ENCODE data around the gene DPP6.

DPP6 gene

GRCh38 chr7:154202002-154202401 lies 149.8 kb downstream of the DPP6 start:
- TF ChIP-seq CTCF (IDR thresholded peaks at IDR 0.05; ENCODE audit: low read depth, low read length): no peak
- H3K9me3 ChIP-seq (ENCODE audit: severe bottlenecking): no peaks in the 10 kb centered on the region
- H3K4me3 ChIP-seq (ENCODE audit: low read depth, low read length): no peak overlapping the region
- H3K36me3 ChIP-seq: no peaks in the 10 kb centered on the region
- peaks cover 32% of the 10 kb centered on the region for H3K27me3 ChIP-seq (ENCODE audit: insufficient read depth, low read depth, severe bottlenecking)
- no peak for DNase-seq
- no peak overlapping the region for H3K27ac ChIP-seq

GRCh38 chr7:154204046-154204445 lies 151.8 kb downstream of the DPP6 start:
- DNase-seq: no peak
- H3K27me3 ChIP-seq (ENCODE audit: insufficient read depth, low read depth, severe bottlenecking): peaks cover 30% of the 10 kb centered on the region
- H3K36me3 ChIP-seq: no peaks in the 10 kb centered on the region
- no peak overlapping the region for H3K27ac ChIP-seq
- H3K9me3 ChIP-seq (ENCODE audit: severe bottlenecking): no peaks in the 10 kb centered on the region
- no peak overlapping the region for H3K4me3 ChIP-seq (ENCODE audit: low read depth, low read length)
- TF ChIP-seq CTCF (IDR thresholded peaks at IDR 0.05; ENCODE audit: low read depth, low read length): no peak

GRCh38 chr7:154212861-154213260 lies 160.7 kb downstream of the DPP6 start:
- TF ChIP-seq CTCF (IDR thresholded peaks at IDR 0.05; ENCODE audit: low read depth, low read length): no peak
- DNase-seq: no peak
- H3K36me3 ChIP-seq: no peaks in the 10 kb centered on the region
- H3K9me3 ChIP-seq (ENCODE audit: severe bottlenecking): no peaks in the 10 kb centered on the region
- no peak overlapping the region for H3K27ac ChIP-seq
- H3K27me3 ChIP-seq (ENCODE audit: insufficient read depth, low read depth, severe bottlenecking): peaks cover 35% of the 10 kb centered on the region
- H3K4me3 ChIP-seq (ENCODE audit: low read depth, low read length): no peak overlapping the region

- no peak for TF ChIP-seq CTCF (IDR thresholded peaks at IDR 0.05; ENCODE audit: low read depth, low read length)
- H3K9me3 ChIP-seq (ENCODE audit: severe bottlenecking): no peaks in the 10 kb centered on the region
- peaks cover 16% of the 10 kb centered on the region for H3K27me3 ChIP-seq (ENCODE audit: insufficient read depth, low read depth, severe bottlenecking)
- H3K4me3 ChIP-seq (ENCODE audit: low read depth, low read length): no peak overlapping the region
- H3K27ac ChIP-seq: no peak overlapping the region
- H3K36me3 ChIP-seq: no peaks in the 10 kb centered on the region
- DNase-seq: no peak
These were observed 165.6 kb downstream of the DPP6 start for GRCh38 chr7:154217688-154218340.

GRCh38 chr7:154231732-154232131 lies 179.5 kb downstream of the DPP6 start:
- no peak overlapping the region for H3K27ac ChIP-seq
- TF ChIP-seq CTCF (IDR thresholded peaks at IDR 0.05; ENCODE audit: low read depth, low read length): no peak
- H3K36me3 ChIP-seq: no peaks in the 10 kb centered on the region
- no peaks in the 10 kb centered on the region for H3K9me3 ChIP-seq (ENCODE audit: severe bottlenecking)
- DNase-seq: no peak
- H3K4me3 ChIP-seq (ENCODE audit: low read depth, low read length): no peak overlapping the region
- H3K27me3 ChIP-seq (ENCODE audit: insufficient read depth, low read depth, severe bottlenecking): no peaks in the 10 kb centered on the region

GRCh38 chr7:154232700-154233099 lies 180.5 kb downstream of the DPP6 start:
- Histone ChIP-seq H3K27me3 (ENCODE audit: insufficient read depth, low read depth, severe bottlenecking) (no peaks in the 10 kb centered on the region), H3K9me3 (ENCODE audit: severe bottlenecking) (no peaks in the 10 kb centered on the region), H3K36me3 (no peaks in the 10 kb centered on the region), H3K27ac (no peak overlapping the region), H3K4me3 (ENCODE audit: low read depth, low read length) (no peak overlapping the region)
- no peak for TF ChIP-seq CTCF (IDR thresholded peaks at IDR 0.05; ENCODE audit: low read depth, low read length)
- no peak for DNase-seq
